Stimulated activated CD4-positive, alpha-beta T cell treated with anti-CD3 and anti-CD28 coated beads, Interleukin-2, amount 100 ng/mL, for 4 hours (primary cell): ENCODE data around the gene DHX16.
"Not testable (repeated sequence)": the region's sequence is repeated elsewhere in the genome, so short reads cannot be mapped to it uniquely, and the experiment has no call there.

Experiments
- DNase-seq: peaks from one replicate; pipeline ENCODE4 v3.0.0-alpha.2; 2020; ENCODE audit warnings: low read depth

Gene DHX16

GRCh38 chr6:30678964-30679726 lies 6.3 kb upstream of the DHX16 start:
- peak; percentile 83 for DNase-seq

- no peak for DNase-seq
These were observed 4.0 kb upstream of the DHX16 start for GRCh38 chr6:30676660-30677285.

- no peak for DNase-seq
These were observed 1.9 kb downstream of the DHX16 start for GRCh38 chr6:30670760-30671527.

- peak; percentile 52 for DNase-seq
These were observed 6.5 kb downstream of the DHX16 start for GRCh38 chr6:30666300-30666699.

GRCh38 chr6:30664994-30665767 lies 7.6 kb downstream of the DHX16 start:
- no peak for DNase-seq

- DNase-seq = not testable (repeated sequence)
These were observed 14.9 kb downstream of the DHX16 start for GRCh38 chr6:30657922-30658321.

- DNase-seq = no peak
These were observed 15.4 kb downstream of the DHX16 start for GRCh38 chr6:30657454-30657853.

- DNase-seq = no peak
These were observed 16.3 kb downstream of the DHX16 start for GRCh38 chr6:30656513-30656912.

- no peak for DNase-seq
These were observed 17.1 kb downstream of the DHX16 start for GRCh38 chr6:30655743-30656094.

- DNase-seq = no peak
These were observed 17.7 kb downstream of the DHX16 start for GRCh38 chr6:30654798-30655742.

- no peak for DNase-seq
These were observed 21.7 kb downstream of the DHX16 start for GRCh38 chr6:30651143-30651542.

- peak; percentile 66 for DNase-seq
These were observed 25.3 kb downstream of the DHX16 start for GRCh38 chr6:30647242-30648116.

- peak; percentile 91 for DNase-seq
These were observed 26.2 kb downstream of the DHX16 start, which contains the start of gene C6orf136 for GRCh38 chr6:30646450-30647241. TSS of gene C6orf136 (plus strand) at chr6:30647133. CDS start at chr6:30647232, 99 bp downstream.

GRCh38 chr6:30645989-30646388 lies 26.8 kb downstream of the DHX16 start:
- no peak for DNase-seq

- no peak for DNase-seq
These were observed 28.0 kb downstream of the DHX16 start for GRCh38 chr6:30644769-30645168.

- DNase-seq = no peak
These were observed 29.1 kb downstream of the DHX16 start for GRCh38 chr6:30643656-30644055.

- DNase-seq = no peak
These were observed 31.8 kb downstream of the DHX16 start for GRCh38 chr6:30641048-30641447.

GRCh38 chr6:30640481-30640880 lies 32.3 kb downstream of the DHX16 start:
- DNase-seq = no peak

GRCh38 chr6:30635834-30636233 lies 37.0 kb downstream of the DHX16 start:
- no peak for DNase-seq
